ELF-1 (cell line): ENCODE data around the gene NUAK1.

Experiments used
- DNase-seq: peaks from one replicate; pipeline ENCODE4 v3.0.0-alpha.2; 2016; ENCODE audit warnings: low read depth, low spot score

Gene NUAK1

DNA sequence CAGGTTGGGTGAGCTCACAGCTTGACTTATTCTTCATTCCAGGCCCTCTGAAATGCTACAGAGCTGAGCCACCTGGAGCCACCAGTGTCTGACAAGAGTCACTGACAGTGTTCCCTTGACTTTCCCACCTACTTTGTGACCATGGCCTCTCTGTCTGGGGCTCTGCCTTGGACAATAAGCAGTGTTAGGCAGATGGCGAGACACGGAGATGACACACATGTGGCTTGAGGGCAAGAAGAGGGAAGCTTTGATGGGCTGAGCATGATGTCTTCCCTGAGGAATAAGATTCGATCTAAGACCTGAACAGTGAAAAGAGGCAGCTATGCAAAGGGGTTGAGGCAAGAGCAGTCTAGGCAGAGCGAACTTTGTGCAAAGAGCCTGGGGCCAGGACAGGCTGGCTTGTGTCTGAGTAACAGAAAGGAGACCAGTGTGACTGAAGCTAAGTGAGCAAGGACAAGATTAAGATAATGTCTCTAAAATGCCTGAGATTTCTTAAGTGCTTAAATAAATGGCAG lies 105.5 kb downstream of the NUAK1 start:
- peak; percentile 58 for DNase-seq

DNA sequence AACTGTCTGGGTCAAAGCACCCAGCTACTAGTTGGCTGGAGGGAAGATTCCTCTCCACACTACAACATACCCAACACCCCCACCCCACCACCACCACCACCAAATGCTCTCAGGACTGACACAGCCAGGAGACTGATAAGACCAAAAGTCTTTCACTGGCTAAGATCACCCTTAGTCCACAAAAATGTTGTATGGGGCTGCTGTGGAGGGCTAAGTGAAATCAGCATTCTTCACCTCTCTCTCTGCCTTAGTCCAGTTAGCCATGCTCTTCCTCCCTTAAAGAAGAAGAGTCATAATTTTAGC lies 106.2 kb downstream of the NUAK1 start:
- DNase-seq: peak; percentile 26

DNA sequence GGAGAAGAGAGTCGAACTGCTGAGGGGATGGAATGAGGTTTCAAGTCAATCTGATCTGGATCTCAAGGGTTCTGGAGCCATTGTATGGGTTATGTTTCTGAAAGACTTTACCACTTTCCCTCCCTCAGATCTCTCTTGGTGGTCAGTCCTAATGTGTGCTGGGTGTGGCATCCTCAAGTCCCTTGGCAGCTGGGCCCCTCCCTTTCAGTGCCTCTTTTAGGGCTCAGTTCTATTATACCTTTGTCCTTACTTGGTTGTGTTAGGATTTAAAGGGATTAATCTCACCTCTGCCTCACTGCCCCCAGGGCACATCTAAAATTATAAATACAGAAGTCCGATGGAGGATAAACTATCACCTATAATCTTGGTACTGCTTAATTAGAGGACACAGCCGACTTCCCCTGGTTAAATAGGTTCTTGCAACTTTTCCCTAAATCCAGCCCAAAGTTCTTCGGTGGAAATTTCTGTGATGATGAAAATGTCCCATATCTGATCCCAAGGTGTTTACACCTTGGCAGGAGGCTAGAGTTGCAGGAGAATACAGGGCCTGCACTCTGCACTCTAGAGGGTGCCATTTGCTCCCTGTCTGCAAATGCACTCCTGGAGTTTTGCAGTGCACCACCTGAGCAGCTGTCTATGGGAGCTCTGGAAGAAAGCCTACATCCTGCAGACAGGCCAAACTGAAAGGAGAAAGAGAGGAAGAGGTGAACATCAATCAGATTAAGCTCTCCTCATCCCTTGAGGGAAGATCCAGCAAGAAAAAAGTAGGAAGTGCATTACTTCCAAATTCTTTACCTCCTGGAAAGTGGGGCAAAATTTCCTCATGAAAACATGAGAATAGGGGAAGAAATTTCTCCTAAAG lies 106.8 kb downstream of the NUAK1 start:
- DNase-seq: no peak

DNA sequence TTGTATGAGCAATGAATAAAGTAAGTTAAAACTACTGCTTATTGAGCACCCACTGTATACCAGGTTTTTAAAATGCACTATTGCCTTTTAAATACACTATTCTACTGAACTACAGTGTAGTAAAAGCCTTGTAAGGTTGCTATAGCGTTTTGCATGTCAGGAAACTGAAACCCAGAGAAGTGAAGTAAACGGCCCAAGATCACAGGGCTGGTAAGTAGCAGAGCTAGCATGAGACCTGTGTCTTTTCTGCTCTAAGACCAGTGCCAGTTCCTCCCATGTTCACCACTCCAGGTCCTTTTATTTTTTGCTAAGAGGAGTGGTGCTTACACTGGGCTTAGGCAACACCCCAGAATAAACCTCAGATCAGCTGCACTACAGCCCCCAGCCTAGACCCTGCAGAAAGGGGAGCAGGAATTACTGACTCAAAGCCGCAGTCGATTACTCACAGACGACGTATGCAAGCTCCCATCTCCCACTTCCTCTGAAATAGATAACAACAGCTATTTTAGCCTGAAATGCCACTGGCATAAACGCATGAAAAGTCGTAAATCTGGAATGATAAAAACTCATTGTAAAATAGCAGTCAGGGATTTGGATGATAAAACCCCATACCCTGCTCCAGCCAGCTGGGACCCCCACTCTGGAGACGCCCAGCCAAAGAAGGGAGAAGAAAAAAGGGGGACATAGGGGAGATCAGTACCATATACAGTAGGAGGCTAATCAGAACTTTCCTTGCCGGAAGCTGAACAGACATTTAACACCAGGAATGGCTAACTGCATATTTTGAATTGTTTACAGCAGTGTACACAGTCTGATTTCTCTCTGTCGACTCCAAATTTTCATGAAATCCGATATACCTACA lies 108.3 kb downstream of the NUAK1 start:
- DNase-seq: peak; percentile 66

GRCh38 chr12:106029532-106029931 lies 109.2 kb downstream of the NUAK1 start:
- DNase-seq: no peak

DNA sequence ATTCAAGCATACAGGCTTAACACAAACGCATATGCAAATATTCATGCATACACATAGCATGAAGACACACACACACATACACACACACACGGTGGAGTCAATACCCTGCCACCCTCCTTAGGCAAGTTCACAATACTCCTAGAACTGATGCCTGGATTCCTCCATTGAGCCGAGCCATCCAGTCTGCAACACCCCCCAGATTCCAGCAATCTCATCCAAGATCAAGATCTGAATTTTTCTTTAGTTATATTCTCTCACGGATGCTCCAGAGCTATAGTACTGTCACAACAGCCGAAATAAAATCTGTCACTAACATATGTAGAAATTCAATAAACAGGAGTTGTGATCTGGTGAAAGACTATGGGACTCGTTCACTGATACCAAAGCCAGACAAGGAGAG lies 110.8 kb downstream of the NUAK1 start:
- DNase-seq: no peak

DNA sequence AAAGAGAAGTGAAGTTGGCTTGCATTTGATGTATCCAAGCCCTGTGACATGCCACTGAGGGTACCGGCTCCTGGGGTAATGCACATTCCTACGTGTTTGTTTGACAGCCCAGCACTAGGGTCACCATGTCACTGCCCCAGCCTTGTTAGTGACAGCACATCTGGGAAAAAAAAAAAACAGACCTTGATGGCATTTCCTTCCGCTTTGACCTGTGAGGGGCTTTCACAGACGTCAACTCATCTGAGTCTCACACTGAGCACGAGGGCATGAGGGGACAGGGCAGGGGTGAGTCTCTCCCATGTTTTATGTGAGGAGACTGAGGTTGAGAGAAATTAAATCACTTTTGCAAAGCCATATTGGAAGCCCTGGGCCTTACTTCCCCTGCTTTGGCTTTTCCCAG lies 111.5 kb downstream of the NUAK1 start:
- DNase-seq: no peak

DNA sequence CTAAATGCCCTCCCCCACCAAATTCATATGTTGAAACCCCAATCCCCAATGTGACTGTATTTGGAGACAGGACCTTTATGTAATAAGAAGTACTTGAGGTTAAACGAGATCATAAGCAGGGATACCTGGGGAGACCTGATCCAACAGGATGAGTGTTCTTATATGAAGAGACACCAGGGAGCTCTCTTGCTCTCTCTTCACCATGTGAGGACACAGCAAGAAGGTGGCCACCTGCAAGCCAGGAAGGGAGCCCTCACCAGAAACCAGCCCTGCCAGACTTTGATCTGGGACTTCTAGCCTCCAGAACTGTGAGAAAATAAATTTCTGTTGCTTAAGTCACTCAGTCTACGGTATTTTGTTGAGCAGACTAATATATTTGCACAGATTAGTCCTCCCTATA lies 113.6 kb downstream of the NUAK1 start:
- no peak for DNase-seq

DNA sequence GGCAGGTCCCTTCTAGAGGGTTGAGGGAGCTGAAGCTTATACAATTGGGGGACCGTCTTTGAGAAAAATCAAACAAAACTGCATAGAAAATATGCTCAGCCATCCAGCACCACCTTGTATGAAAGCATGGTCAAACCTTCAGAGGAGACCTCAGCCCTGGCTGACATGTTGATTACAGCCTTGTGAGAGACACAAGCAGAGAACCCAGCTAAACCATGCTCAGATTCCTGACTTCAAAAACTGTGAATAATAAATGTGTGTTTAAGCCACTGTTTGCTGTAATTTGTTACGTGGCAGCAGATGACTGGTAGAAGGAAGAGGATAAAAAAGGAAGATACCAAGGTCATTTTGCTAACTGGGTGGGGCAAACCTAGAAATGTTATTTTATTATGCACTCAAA lies 115.7 kb downstream of the NUAK1 start:
- DNase-seq: no peak

- DNase-seq: no peak
Observed at GRCh38 chr12:106022568-106023012, 116.2 kb downstream of the NUAK1 start.

DNA sequence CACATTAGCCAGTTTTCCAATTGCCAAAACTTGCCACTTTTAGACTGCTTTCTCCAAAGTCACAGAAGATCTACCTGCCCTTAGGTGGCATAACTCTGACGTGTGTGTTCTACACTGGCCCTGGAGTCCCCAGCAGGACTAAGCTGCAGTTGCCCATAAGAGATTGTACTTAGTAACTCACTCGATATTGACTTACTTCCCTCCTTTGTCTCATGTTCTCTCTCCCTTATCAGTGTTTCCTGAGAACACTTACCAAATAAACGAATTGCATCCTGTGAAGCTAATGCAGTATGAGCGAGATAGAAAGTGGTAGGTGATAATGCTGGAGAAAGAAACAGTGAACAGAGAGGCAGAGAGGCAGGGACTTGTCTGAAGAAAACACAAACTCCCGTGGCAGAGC lies 117.2 kb downstream of the NUAK1 start:
- no peak for DNase-seq

DNA sequence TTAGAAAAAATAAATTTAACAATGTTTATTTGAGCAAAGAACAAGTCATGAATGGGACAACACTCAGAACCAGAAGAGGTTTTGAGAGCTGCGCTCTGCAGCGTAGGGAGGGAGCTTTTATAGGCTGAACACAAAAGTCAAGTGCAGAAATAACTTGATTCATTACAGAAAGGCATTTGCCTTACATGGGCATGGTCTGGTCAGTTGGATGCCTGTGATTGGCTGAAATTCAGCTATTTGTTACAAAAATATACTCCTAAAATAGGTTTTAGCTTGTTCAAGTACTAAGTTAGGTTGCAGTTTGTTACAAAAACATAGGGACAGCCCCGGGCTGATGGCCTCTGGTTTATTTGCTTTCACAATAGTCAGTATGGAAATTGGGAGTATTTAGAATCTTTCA lies 118.0 kb downstream of the NUAK1 start:
- DNase-seq: no peak

GRCh38 chr12:106019144-106019543 lies 119.6 kb downstream of the NUAK1 start:
- DNase-seq: no peak

DNA sequence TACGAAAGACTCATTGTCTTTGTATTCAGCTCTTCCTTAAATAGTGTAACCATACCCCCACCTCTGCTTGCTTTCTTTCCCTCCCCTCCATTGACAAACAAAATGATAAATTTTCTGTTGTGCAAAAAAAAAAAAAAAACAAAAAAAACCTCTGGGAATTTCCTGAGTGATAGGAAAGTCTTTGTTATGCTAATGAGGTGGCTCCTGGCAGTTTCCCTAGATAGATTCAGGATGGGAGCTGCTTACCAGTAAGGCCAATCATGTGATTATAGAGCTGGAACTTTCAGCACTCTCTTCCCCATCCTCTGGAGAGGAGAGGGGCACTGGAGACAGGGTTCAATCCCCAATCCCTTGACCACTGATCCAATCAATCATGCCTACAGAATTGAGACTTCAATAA lies 120.5 kb downstream of the NUAK1 start:
- no peak for DNase-seq

DNA sequence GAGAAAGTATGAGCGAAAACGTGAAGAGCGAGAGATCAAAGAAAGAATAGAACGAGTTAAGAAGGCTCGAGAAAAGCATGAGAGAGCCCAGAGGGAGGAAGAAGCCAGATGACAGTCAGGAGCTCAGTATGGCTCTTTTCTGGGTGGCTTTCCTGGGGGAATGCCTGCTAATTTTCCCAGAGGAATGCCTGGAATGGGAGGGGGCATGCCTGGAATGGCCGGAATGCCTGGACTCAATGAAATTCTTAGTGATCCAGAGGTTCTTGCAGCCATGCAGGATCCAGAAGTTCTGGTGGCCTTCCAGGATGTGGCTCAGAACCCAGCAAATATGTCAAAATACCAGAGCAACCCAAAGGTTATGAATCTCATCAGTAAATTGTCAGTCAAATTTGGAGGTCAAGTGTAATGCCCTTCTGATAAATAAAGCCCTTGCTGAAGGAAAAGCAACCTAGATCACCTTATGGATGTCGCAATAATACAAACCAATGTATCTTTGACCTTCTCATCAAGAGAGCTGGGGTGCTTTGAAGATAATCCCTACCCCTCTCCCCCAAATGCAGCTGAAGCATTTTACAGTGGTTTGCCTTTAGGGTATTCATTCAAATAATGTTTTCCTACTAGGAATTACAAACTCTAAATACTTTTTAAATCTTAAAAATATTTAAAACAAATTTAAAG lies 122.0 kb downstream of the NUAK1 start:
- DNase-seq: peak; percentile 64

GRCh38 chr12:106015646-106016045 lies 123.1 kb downstream of the NUAK1 start:
- DNase-seq: no peak

DNA sequence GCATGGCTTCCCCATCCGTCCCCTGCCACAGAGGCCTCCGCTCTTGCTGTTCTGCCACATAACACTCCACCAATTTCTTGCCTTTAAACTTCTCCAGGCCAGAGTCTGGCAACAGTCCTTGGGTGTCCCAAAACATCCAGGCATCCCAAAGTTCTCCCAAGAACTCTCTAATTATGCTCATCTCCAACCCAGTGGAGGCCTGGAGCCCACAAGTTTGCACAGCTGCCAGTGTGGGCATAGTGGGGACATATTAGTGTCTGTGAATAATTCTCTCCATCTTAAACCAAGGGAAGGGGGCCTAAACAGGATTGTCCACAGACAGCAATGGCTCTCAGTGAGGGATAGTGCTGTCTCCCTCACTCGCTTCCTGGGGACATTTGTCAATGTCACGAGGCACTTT lies 124.8 kb downstream of the NUAK1 start:
- DNase-seq: no peak
